Measurements from ENCODE around the gene GSG1.

GSG1 gene

GRCh38 chr12:13149411-13149810, 45.9 kb upstream of the GSG1 start:
- TF ChIP-seq TEAD4 (IDR thresholded peaks at IDR 0.05) = no peak
- TF ChIP-seq FOXM1 (IDR thresholded peaks at IDR 0.05; ENCODE audit: borderline replicate concordance, low read depth) = no peak
- TF ChIP-seq EP300 (IDR thresholded peaks at IDR 0.05; ENCODE audit: borderline replicate concordance) = no peak
- TF ChIP-seq REST (IDR thresholded peaks at IDR 0.05; ENCODE audit: low read depth) = no peak
- TF ChIP-seq CEBPB (IDR thresholded peaks at IDR 0.05) = no peak
- no peak for TF ChIP-seq EGR1 (IDR thresholded peaks at IDR 0.05)
- no peak for TF ChIP-seq ZBTB7A (IDR thresholded peaks at IDR 0.05; ENCODE audit: low read depth)
- TF ChIP-seq RAD21 (IDR thresholded peaks at IDR 0.05; ENCODE audit: low read depth) = no peak
- no peak for TF ChIP-seq MAX (IDR thresholded peaks at IDR 0.05)
- TF ChIP-seq TCF12 (IDR thresholded peaks at IDR 0.05; ENCODE audit: low read depth) = no peak
- TF ChIP-seq USF1 (IDR thresholded peaks at IDR 0.05) = no peak
- TF ChIP-seq CREB1 (IDR thresholded peaks at IDR 0.05; ENCODE audit: low read depth) = no peak
- TF ChIP-seq TAF1 (IDR thresholded peaks at IDR 0.05; ENCODE audit: low read depth) = no peak
- no peak for TF ChIP-seq NFIC (IDR thresholded peaks at IDR 0.05)
- no peak for TF ChIP-seq YY1 (IDR thresholded peaks at IDR 0.05; ENCODE audit: low read depth)

- TF ChIP-seq RAD21 (IDR thresholded peaks at IDR 0.05; ENCODE audit: low read depth) = no peak
- TF ChIP-seq EP300 (IDR thresholded peaks at IDR 0.05; ENCODE audit: borderline replicate concordance) = no peak
- no peak for TF ChIP-seq NFIC (IDR thresholded peaks at IDR 0.05)
- TF ChIP-seq EGR1 (IDR thresholded peaks at IDR 0.05) = no peak
- TF ChIP-seq ZBTB7A (IDR thresholded peaks at IDR 0.05; ENCODE audit: low read depth) = no peak
- no peak for TF ChIP-seq CREB1 (IDR thresholded peaks at IDR 0.05; ENCODE audit: low read depth)
- TF ChIP-seq TEAD4 (IDR thresholded peaks at IDR 0.05) = no peak
- TF ChIP-seq FOXM1 (IDR thresholded peaks at IDR 0.05; ENCODE audit: borderline replicate concordance, low read depth) = no peak
Observed at GRCh38 chr12:13148485-13148847, 45.0 kb upstream of the GSG1 start.

- TF ChIP-seq TEAD4 (IDR thresholded peaks at IDR 0.05) = peak; percentile 20; the same call in 1 of the 2 replicates
- TF ChIP-seq MAX (IDR thresholded peaks at IDR 0.05) = peak; percentile 17; the same call in 1 of the 2 replicates
- no peak for TF ChIP-seq YY1 (IDR thresholded peaks at IDR 0.05; ENCODE audit: low read depth)
- TF ChIP-seq REST (IDR thresholded peaks at IDR 0.05; ENCODE audit: low read depth) = 0 out of 2 replicates have a peak, but pooled peaks have one; percentile 13
Observed at GRCh38 chr12:13147688-13148484, 44.4 kb upstream of the GSG1 start.

- TF ChIP-seq TAF1 (IDR thresholded peaks at IDR 0.05; ENCODE audit: low read depth) (no peak), CEBPB (IDR thresholded peaks at IDR 0.05) (no peak), REST (IDR thresholded peaks at IDR 0.05; ENCODE audit: low read depth) (no peak), NFIC (IDR thresholded peaks at IDR 0.05) (no peak), MAX (IDR thresholded peaks at IDR 0.05) (no peak), CREB1 (IDR thresholded peaks at IDR 0.05; ENCODE audit: low read depth) (no peak), YY1 (IDR thresholded peaks at IDR 0.05; ENCODE audit: low read depth) (no peak), FOXM1 (IDR thresholded peaks at IDR 0.05; ENCODE audit: borderline replicate concordance, low read depth) (no peak), TEAD4 (IDR thresholded peaks at IDR 0.05) (no peak), EP300 (IDR thresholded peaks at IDR 0.05; ENCODE audit: borderline replicate concordance) (no peak), TCF12 (IDR thresholded peaks at IDR 0.05; ENCODE audit: low read depth) (no peak), USF1 (IDR thresholded peaks at IDR 0.05) (no peak), RAD21 (IDR thresholded peaks at IDR 0.05; ENCODE audit: low read depth) (no peak), ZBTB7A (IDR thresholded peaks at IDR 0.05; ENCODE audit: low read depth) (no peak), EGR1 (IDR thresholded peaks at IDR 0.05) (no peak)
Observed at GRCh38 chr12:13146336-13146938, 43.0 kb upstream of the GSG1 start.
